ENCODE data around the gene LITAF. TPM values are rescaled to one million over a fixed set of nuclear protein-coding genes. Genes with fewer than 3 reads are reported as not detected.

Gene LITAF
- total RNA-seq, 1 donor from 2014 or later: 55.8 TPM

- DNase-seq (ENCODE audit: low read depth): no peak
These were observed 56.4 kb downstream of the LITAF start for GRCh38 chr16:11530171-11530940.

DNA sequence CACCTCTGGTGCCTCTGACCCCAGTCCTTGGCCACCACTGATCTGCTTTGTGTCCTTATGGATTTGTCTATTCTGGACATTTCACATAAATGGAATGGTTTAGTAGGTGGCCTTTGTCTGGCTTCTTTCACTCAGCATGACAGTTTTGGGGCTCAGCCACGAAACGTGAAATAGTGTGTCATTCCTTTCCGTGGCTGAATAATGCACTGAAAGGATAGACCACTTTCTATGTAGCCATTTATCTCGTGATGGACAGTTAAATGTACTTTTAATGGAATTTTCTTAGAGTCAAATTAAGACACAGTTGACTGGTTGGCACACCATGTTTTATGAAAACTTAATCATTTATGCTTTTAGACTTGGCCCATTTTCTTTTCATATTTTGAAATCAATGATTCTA, 57.4 kb downstream of the LITAF start:
- H3K27me3 ChIP-seq (ENCODE audit: control insufficient read depth, insufficient read depth, low read length): peaks cover 12% of the 10 kb centered on the region
- H3K4me3 ChIP-seq (ENCODE audit: low read depth, low read length): no peak overlapping the region
- DNase-seq (ENCODE audit: low read depth): no peak
- no peaks in the 10 kb centered on the region for H3K36me3 ChIP-seq (ENCODE audit: control insufficient read depth, insufficient read depth, low read length)
- TF ChIP-seq, protein P1, sequence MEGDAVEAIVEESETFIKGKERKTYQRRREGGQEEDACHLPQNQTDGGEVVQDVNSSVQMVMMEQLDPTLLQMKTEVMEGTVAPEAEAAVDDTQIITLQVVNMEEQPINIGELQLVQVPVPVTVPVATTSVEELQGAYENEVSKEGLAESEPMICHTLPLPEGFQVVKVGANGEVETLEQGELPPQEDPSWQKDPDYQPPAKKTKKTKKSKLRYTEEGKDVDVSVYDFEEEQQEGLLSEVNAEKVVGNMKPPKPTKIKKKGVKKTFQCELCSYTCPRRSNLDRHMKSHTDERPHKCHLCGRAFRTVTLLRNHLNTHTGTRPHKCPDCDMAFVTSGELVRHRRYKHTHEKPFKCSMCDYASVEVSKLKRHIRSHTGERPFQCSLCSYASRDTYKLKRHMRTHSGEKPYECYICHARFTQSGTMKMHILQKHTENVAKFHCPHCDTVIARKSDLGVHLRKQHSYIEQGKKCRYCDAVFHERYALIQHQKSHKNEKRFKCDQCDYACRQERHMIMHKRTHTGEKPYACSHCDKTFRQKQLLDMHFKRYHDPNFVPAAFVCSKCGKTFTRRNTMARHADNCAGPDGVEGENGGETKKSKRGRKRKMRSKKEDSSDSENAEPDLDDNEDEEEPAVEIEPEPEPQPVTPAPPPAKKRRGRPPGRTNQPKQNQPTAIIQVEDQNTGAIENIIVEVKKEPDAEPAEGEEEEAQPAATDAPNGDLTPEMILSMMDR (IDR thresholded peaks at IDR 0.05; ENCODE audit: insufficient read depth, low read length, poor library complexity, severe bottlenecking): no peak

More at GRCh38 chr16:11530171-11530940, 56.4 kb downstream of the LITAF start:
- Histone ChIP-seq H3K4me3 (ENCODE audit: low read depth, low read length) (no peak overlapping the region), H3K36me3 (ENCODE audit: control insufficient read depth, insufficient read depth, low read length) (no peaks in the 10 kb centered on the region), H3K27me3 (ENCODE audit: control insufficient read depth, insufficient read depth, low read length) (peaks cover 12% of the 10 kb centered on the region)
- TF ChIP-seq, protein P1 (IDR thresholded peaks at IDR 0.05; ENCODE audit: insufficient read depth, low read length, poor library complexity, severe bottlenecking): no peak

- TF ChIP-seq, protein P1 (IDR thresholded peaks at IDR 0.05; ENCODE audit: insufficient read depth, low read length, poor library complexity, severe bottlenecking): no peak
- Histone ChIP-seq H3K36me3 (ENCODE audit: control insufficient read depth, insufficient read depth, low read length) (no peaks in the 10 kb centered on the region), H3K4me3 (ENCODE audit: low read depth, low read length) (no peak overlapping the region), H3K27me3 (ENCODE audit: control insufficient read depth, insufficient read depth, low read length) (peaks cover 12% of the 10 kb centered on the region)
- no peak for DNase-seq (ENCODE audit: low read depth)
These were observed 58.7 kb downstream of the LITAF start for GRCh38 chr16:11528053-11528452.

GRCh38 chr16:11526655-11527350, 59.9 kb downstream of the LITAF start:
- no peak overlapping the region for H3K4me3 ChIP-seq (ENCODE audit: low read depth, low read length)
- no peak for DNase-seq (ENCODE audit: low read depth)
- H3K36me3 ChIP-seq (ENCODE audit: control insufficient read depth, insufficient read depth, low read length): no peaks in the 10 kb centered on the region
- H3K27me3 ChIP-seq (ENCODE audit: control insufficient read depth, insufficient read depth, low read length): peaks cover 12% of the 10 kb centered on the region
- TF ChIP-seq, protein P1 (IDR thresholded peaks at IDR 0.05; ENCODE audit: insufficient read depth, low read length, poor library complexity, severe bottlenecking): no peak

GRCh38 chr16:11524098-11524760, 62.5 kb downstream of the LITAF start:
- TF ChIP-seq, protein P1 (IDR thresholded peaks at IDR 0.05; ENCODE audit: insufficient read depth, low read length, poor library complexity, severe bottlenecking): no peak
- H3K36me3 ChIP-seq (ENCODE audit: control insufficient read depth, insufficient read depth, low read length): no peaks in the 10 kb centered on the region
- peaks cover 12% of the 10 kb centered on the region for H3K27me3 ChIP-seq (ENCODE audit: control insufficient read depth, insufficient read depth, low read length)
- no peak overlapping the region for H3K4me3 ChIP-seq (ENCODE audit: low read depth, low read length)
- DNase-seq (ENCODE audit: low read depth): no peak

All from kidney epithelial cell (primary cell).